GM10266 (cell line): ENCODE measurements around the gene USH1G.

ENCODE experiments used
- DNase-seq: peaks from one replicate; pipeline ENCODE4 v3.0.0; 2012; ENCODE audit errors: extremely low spot score
- CTCF ChIP-seq: IDR thresholded peaks from 2 replicates; pipeline ENCODE4 v1.5.1; 2012; ENCODE audit warnings: mild to moderate bottlenecking, low read depth; ENCODE audit not compliant: control insufficient read depth, insufficient read depth; ENCODE audit errors: missing control alignments

USH1G gene

GRCh38 chr17:74898376-74898946 is 24.6 kb downstream of the USH1G start:
- no peak for DNase-seq
- TF ChIP-seq CTCF, result no peak

- DNase-seq, result no peak
- TF ChIP-seq CTCF, result no peak
Observed at GRCh38 chr17:74893936-74894671, 29.0 kb downstream of the USH1G start.

GRCh38 chr17:74892974-74893911 is 29.8 kb downstream of the USH1G start, which contains the start of gene FADS6:
Gene FADS6 (minus strand): TSS chr17:74893633. CDS start chr17:74893595, 38 bp downstream.
- no peak for DNase-seq
- no peak for TF ChIP-seq CTCF

GRCh38 chr17:74892013-74892841 is 30.8 kb downstream of the USH1G start:
- DNase-seq, result no peak
- no peak for TF ChIP-seq CTCF

GRCh38 chr17:74890554-74890953 is 32.5 kb downstream of the USH1G start:
- no peak for DNase-seq
- no peak for TF ChIP-seq CTCF

- no peak for TF ChIP-seq CTCF
- DNase-seq, result no peak
Observed at GRCh38 chr17:74888469-74888868, 34.6 kb downstream of the USH1G start.
